ENCODE results near the gene CLIP3.
"Not testable (repeated sequence)": the region's sequence is repeated elsewhere in the genome, so short reads cannot be mapped to it uniquely, and the experiment has no call there.

The CLIP3 gene

DNA sequence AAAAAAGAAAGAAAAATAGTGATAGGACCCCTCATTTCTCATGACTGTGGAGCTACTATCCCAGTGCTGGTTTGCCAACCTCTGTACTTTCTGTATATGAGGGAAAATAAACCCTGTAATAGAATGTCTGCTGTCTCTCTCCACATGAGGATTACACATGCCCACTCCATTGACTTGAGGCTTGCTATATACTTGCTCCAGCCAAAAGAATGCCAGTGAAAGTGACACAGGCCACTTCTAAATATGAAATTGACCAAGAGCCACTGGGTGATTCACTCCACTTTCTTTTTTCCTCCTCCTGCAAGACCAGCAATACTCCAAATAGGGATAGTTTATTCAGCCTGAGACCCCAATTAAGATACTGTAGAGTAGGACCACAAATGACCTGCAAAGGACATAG is 15.2 kb upstream of the CLIP3 start:
- no peak for DNase-seq

DNA sequence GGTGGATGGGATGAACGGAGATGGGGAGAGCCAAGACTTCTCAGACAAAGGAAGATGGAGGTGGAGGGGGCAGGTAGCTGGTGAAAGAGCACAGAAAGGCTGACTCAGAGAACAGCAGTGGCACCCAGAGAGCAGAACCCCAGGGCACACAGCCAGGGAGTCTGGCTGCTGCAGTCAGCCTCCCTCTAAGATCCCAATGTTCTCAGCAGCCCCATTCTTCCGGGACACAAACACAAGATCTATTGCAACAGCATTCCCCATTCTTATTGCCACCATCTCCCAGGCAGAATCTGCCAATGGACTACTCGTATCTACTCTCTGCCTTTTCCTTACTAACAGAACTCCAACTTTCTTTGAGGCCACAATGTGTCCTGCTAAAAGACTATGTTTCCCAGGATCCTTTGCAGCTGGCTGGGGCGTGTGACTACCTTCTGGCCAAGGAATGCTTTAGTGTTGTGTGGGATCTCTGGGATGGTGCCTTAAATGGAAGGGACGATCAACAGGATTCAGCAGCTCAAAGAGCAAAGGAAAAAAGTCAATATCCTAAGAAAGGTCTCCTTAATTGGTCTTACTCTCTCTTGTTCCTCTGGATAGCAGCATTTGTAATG is 13.9 kb upstream of the CLIP3 start:
- no peak for DNase-seq

GRCh38 chr19:36043952-36044351 is 11.3 kb upstream of the CLIP3 start:
- no peak for DNase-seq

GRCh38 chr19:36041831-36042230 is 9.2 kb upstream of the CLIP3 start:
- no peak for DNase-seq

DNA sequence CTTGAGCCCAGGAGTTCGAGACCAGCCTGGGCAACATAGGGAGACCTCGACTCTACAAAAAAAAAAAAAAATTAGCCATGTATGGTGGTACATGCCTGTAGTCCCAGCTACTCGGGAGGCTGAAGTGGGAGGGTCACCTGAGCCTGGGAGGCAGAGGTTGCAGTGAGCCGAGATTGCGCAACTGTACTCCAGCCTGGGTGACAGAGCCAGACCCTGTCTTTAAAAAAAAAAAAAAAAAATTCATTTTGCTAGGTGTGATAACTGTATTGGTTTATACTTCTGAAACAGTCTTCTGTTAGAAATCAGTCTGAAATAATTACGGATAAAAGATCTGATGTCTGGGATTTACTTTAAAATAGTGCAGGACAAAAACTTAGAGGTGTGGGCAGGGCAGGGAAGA is 8.4 kb upstream of the CLIP3 start:
- not testable (repeated sequence) for DNase-seq

GRCh38 chr19:36040495-36040894 is 7.8 kb upstream of the CLIP3 start:
- DNase-seq, result no peak

GRCh38 chr19:36031308-36031707 is 1.4 kb downstream of the CLIP3 start:
- DNase-seq, result no peak

- no peak for DNase-seq
Measured at GRCh38 chr19:36030264-36031148, 2.2 kb downstream of the CLIP3 start.

- no peak for DNase-seq
Measured at GRCh38 chr19:36028313-36029041, 4.2 kb downstream of the CLIP3 start.

DNA sequence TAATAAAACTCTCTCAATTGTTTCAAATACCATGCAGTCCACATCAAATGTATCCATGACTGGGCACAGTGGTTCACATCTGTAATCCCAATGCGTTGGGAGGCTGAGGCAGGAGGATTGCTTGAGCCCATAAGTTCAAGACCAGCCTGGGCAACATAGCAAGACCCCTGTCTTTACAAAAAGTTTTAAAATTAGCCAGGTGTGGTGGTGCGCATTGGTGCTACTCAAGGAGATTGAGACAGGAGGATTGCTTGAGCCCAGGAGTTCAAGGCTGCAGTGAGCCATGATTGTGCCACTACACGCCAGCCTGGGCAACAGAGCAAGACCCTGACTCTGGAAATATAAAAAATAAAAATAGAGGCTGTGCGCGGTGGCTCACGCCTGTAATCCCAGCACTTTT is 5.0 kb downstream of the CLIP3 start:
- no peak for DNase-seq

DNA sequence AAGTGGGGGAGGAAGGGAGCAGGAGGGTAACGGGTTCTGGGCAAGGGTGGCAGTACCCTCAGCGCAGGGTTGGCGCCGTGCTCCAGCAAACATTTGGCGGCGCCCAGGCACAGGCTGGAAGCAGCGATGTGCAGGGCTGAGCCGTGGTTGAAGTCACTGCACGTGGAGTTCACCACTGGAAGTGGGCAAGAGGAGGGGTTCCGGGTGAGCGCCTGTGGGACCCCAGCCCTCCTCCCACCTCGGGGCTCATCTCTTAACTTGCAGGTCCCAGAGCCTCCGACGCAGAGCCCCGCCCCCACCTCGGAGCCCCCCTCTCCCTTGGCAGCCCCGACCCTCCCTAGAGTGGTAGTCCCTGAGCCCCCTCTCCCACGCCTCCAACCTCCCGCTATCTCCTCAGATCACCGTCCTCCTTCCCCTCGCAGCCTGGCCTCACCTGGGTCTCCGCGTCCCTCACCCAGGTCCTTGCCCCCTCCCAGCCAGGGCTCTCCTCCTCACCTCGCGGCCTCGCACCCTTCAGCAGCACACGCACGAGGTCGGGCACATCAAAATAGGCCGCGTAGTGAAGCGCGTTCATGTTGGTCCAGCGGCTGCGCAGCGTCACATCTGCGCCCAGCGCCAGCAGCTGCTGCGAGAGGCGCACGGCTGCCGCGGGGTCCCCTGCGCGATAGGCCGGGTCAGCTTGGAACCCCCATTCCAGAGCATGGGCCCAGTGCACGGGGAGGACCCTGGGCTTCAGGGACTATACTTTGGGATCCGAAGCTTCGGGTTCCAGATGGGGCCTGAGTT is 6.4 kb downstream of the CLIP3 start:
- DNase-seq, result no peak

- DNase-seq, result no peak
Measured at GRCh38 chr19:36025541-36025940, 7.1 kb downstream of the CLIP3 start.

- DNase-seq, result no peak
Measured at GRCh38 chr19:36023432-36023831, 9.2 kb downstream of the CLIP3 start.

- DNase-seq, result no peak
Measured at GRCh38 chr19:36019061-36019670, 13.5 kb downstream of the CLIP3 start.

DNA sequence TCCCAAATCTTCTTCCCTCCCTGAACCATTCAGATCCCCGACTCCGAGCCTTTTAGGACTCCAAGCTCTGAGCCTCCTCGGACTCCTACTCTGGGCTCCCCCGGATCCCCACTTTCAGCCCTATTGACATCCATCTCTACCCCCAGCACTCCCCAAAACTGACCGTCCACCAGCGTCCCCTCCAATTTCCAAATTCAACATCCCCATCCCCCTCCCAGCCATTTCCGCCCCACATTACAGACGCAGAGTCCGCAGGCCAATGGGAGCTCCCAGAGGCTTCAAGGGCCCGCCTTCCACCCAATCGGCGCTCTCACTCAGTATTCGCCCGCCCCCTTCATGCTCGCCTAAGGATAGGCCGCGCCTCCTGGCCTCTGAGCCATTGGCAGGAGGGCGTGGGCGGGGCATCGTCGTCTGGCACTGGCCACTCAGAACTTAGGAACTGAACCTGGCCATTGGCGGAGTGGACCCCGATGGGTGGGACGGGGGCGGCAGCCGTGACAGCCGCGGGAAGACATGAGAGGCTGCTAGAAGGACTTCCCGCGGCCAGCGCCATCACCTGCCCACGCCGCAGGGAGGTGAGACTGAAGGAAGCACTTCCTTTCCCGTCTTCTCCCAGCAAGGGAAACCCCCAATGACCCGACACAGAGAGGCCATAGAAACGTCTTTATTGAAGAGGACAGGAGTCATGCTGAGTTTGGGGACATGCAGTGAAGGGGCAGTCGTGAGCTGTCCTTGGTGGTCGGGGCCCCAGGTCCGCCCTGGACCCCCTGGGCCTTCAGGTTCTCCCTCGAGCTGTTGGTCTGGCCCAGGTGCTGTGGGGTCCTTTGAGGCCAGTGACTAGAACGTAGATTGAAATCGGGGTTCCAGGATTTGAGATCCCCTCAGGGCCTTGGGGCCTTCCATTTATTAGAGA is 18.4 kb downstream of the CLIP3 start, which contains the start of gene ALKBH6:
Gene ALKBH6 (minus strand): TSS at position 202 of the 913 bp plus-strand sequence. CDS start 816 bp downstream, outside the sequence.
- peak; percentile 99 for DNase-seq

GRCh38 chr19:36013280-36014011 is 19.2 kb downstream of the CLIP3 start:
- no peak for DNase-seq

DNA sequence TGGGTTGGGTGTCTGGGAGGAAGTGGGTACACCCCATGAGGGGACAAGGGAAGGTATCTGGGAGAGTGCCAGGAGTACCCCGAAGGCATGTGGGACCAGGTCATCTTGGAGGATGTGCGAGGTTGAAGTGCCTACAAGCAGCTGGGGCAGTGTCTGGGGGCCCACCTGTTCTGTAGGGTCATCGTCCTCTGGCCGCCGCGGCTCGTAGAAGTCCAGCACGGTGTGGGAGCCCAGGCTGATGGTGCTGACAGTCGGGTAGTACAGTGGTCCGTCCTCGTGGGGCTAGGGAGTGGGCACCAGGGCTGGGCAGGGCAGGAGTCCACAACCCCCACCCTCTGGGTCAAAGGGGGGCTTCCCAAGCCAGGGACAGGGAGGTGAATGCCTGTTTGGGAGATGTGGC is 22.3 kb downstream of the CLIP3 start:
- no peak for DNase-seq

- DNase-seq, result no peak
Measured at GRCh38 chr19:36009633-36010379, 22.9 kb downstream of the CLIP3 start.

GRCh38 chr19:36009220-36009619 is 23.5 kb downstream of the CLIP3 start:
- peak; percentile 43 for DNase-seq
